ENCODE results near the gene PRDM16. TPM values are rescaled to one million over a fixed set of nuclear protein-coding genes. Genes with fewer than 3 reads are reported as not detected.

PRDM16 gene
- total RNA-seq, 1 donor from 2014 or later, result 21.4 TPM

- peaks cover 10% of the 10 kb centered on the region for H3K27me3 Mint-ChIP-seq (ENCODE audit: unreplicated experiment)
- no peak overlapping the region for H3K4me3 Mint-ChIP-seq (ENCODE audit: unreplicated experiment)
- peaks cover 2% of the 10 kb centered on the region for H3K4me1 Mint-ChIP-seq (ENCODE audit: unreplicated experiment)
- H3K36me3 Mint-ChIP-seq (ENCODE audit: low read depth, unreplicated experiment), result no peaks in the 10 kb centered on the region
- DNase-seq (ENCODE audit: low spot score), result no peak
- no peak for TF ChIP-seq CTCF (IDR thresholded peaks at IDR 0.05; ENCODE audit: unreplicated experiment)
- H3K9me3 Mint-ChIP-seq (ENCODE audit: unreplicated experiment), result no peaks in the 10 kb centered on the region
- no peak overlapping the region for H3K27ac Mint-ChIP-seq (ENCODE audit: unreplicated experiment)
Measured at GRCh38 chr1:3062616-3063378, 6.2 kb upstream of the PRDM16 start.

GRCh38 chr1:3063379-3064295 lies 5.4 kb upstream of the PRDM16 start:
- H3K27ac Mint-ChIP-seq (ENCODE audit: unreplicated experiment), result no peak overlapping the region
- peaks cover 2% of the 10 kb centered on the region for H3K4me1 Mint-ChIP-seq (ENCODE audit: unreplicated experiment)
- H3K36me3 Mint-ChIP-seq (ENCODE audit: low read depth, unreplicated experiment), result no peaks in the 10 kb centered on the region
- no peak overlapping the region for H3K4me3 Mint-ChIP-seq (ENCODE audit: unreplicated experiment)
- no peak for TF ChIP-seq CTCF (IDR thresholded peaks at IDR 0.05; ENCODE audit: unreplicated experiment)
- peaks cover 11% of the 10 kb centered on the region for H3K27me3 Mint-ChIP-seq (ENCODE audit: unreplicated experiment)
- DNase-seq (ENCODE audit: low spot score), result no peak
- no peaks in the 10 kb centered on the region for H3K9me3 Mint-ChIP-seq (ENCODE audit: unreplicated experiment)

GRCh38 chr1:3064296-3064850 lies 4.6 kb upstream of the PRDM16 start:
- Mint-ChIP-seq H3K27me3 (ENCODE audit: unreplicated experiment) (peaks cover 9% of the 10 kb centered on the region), H3K9me3 (ENCODE audit: unreplicated experiment) (no peaks in the 10 kb centered on the region), H3K4me3 (ENCODE audit: unreplicated experiment) (no peak overlapping the region), H3K36me3 (ENCODE audit: low read depth, unreplicated experiment) (no peaks in the 10 kb centered on the region), H3K4me1 (ENCODE audit: unreplicated experiment) (peaks cover 2% of the 10 kb centered on the region), H3K27ac (ENCODE audit: unreplicated experiment) (no peak overlapping the region)
- DNase-seq (ENCODE audit: low spot score), result no peak
- TF ChIP-seq CTCF (IDR thresholded peaks at IDR 0.05; ENCODE audit: unreplicated experiment), result no peak

- Mint-ChIP-seq H3K36me3 (ENCODE audit: low read depth, unreplicated experiment) (no peaks in the 10 kb centered on the region), H3K4me1 (ENCODE audit: unreplicated experiment) (peaks cover 2% of the 10 kb centered on the region), H3K4me3 (ENCODE audit: unreplicated experiment) (no peak overlapping the region), H3K27me3 (ENCODE audit: unreplicated experiment) (peaks cover 9% of the 10 kb centered on the region), H3K9me3 (ENCODE audit: unreplicated experiment) (no peaks in the 10 kb centered on the region), H3K27ac (ENCODE audit: unreplicated experiment) (no peak overlapping the region)
- DNase-seq (ENCODE audit: low spot score), result no peak
- no peak for TF ChIP-seq CTCF (IDR thresholded peaks at IDR 0.05; ENCODE audit: unreplicated experiment)
Measured at GRCh38 chr1:3064901-3065300, 4.1 kb upstream of the PRDM16 start.
